OCI-LY1 (cell line): Measurements from ENCODE around the gene SLC9A8.

Source experiments
- H2AFZ ChIP-seq: fragments of 200-600 bp; sonication (generic), shearing (Covaris generic); 2 replicates; pipeline ENCODE4 v1.6.0; 2014; ENCODE audit warnings: antibody characterized with exemption, mild to moderate bottlenecking, low read length
- H3F3A ChIP-seq: fragments of 200-600 bp; sonication (generic), shearing (Covaris generic); 2 replicates; pipeline ENCODE4 v1.6.0; 2014; ENCODE audit warnings: mild to moderate bottlenecking, antibody characterized with exemption, low read length, moderate library complexity; ENCODE audit not compliant: insufficient read depth
- H3K27ac ChIP-seq: fragments of 200-600 bp; sonication (generic); 2 replicates; pipeline ENCODE4 v1.5.1; 2014; ENCODE audit warnings: low read length, mixed run types, mild to moderate bottlenecking, low read depth; ENCODE audit not compliant: poor library complexity, severe bottlenecking
- H3K27me3 ChIP-seq: fragments of 200-600 bp; sonication (generic); 2 replicates; pipeline ENCODE4 v1.6.0; 2014; ENCODE audit warnings: antibody characterized with exemption, mild to moderate bottlenecking, low read length, moderate library complexity; ENCODE audit not compliant: insufficient read depth
- H3K36me3 ChIP-seq: fragments of 200-600 bp; sonication (generic); 2 replicates; pipeline ENCODE4 v1.6.1; 2014; ENCODE audit warnings: mild to moderate bottlenecking, antibody characterized with exemption, low read length, moderate library complexity, mixed read lengths; ENCODE audit not compliant: insufficient read depth
- H3K4me1 ChIP-seq: fragments of 200-600 bp; sonication (generic); 2 replicates; pipeline ENCODE4 v1.5.1; 2014; ENCODE audit warnings: mild to moderate bottlenecking, low read length, moderate library complexity; ENCODE audit not compliant: insufficient read depth, severe bottlenecking
- H3K4me2 ChIP-seq: fragments of 200-600 bp; sonication (generic), shearing (Covaris generic); 2 replicates; pipeline ENCODE4 v1.6.1; 2014; ENCODE audit warnings: low read length
- H3K4me3 ChIP-seq: fragments of 200-600 bp; sonication (generic); 2 replicates; pipeline ENCODE4 v1.5.1; 2014; ENCODE audit warnings: low read length, low read depth, mild to moderate bottlenecking, mixed read lengths; ENCODE audit not compliant: poor library complexity, severe bottlenecking
- H3K79me2 ChIP-seq: fragments of 200-600 bp; shearing (Covaris generic); 2 replicates; pipeline ENCODE4 v1.6.1; 2016; ENCODE audit warnings: mixed run types, low read length, mixed read lengths; ENCODE audit not compliant: insufficient read depth
- H3K9ac ChIP-seq: fragments of 200-600 bp; sonication (generic), shearing (Covaris generic); 2 replicates; pipeline ENCODE4 v1.6.1; 2014; ENCODE audit warnings: mild to moderate bottlenecking, low read length, mixed read lengths
- H3K9me2 ChIP-seq: fragments of 200-600 bp; sonication (generic), shearing (Covaris generic); 2 replicates; pipeline ENCODE4 v1.6.1; 2014; ENCODE audit warnings: low read depth, mild to moderate bottlenecking, low read length, mixed read lengths
- H3K9me3 ChIP-seq: fragments of 200-600 bp; shearing (Covaris generic); 2 replicates; pipeline ENCODE4 v1.6.1; 2014; ENCODE audit warnings: low read length, mixed read lengths
- H4K20me1 ChIP-seq: fragments of 200-600 bp; sonication (generic), shearing (Covaris generic); 2 replicates; pipeline ENCODE4 v1.6.0; 2016; ENCODE audit warnings: mild to moderate bottlenecking, low read length; ENCODE audit not compliant: insufficient read depth
- CTCF ChIP-seq: fragments of 200-600 bp; sonication (generic), shearing (Covaris generic); IDR thresholded peaks from 2 replicates; pipeline ENCODE4 v1.5.1; 2017; ENCODE audit warnings: mild to moderate bottlenecking, antibody characterized with exemption, low read length, moderate library complexity, mixed read lengths
- EZH2 ChIP-seq: fragments of 200-600 bp; sonication (generic), shearing (Covaris generic); IDR thresholded peaks from 2 replicates; pipeline ENCODE4 v1.8.0; 2017; ENCODE audit warnings: borderline replicate concordance, mixed run types, mild to moderate bottlenecking, antibody characterized with exemption, low read length, moderate library complexity, mixed read lengths

SLC9A8 gene

GRCh38 chr20:49915118-49915379, 102.4 kb downstream of the SLC9A8 start:
- no peaks in the 10 kb centered on the region for H3K9me2 ChIP-seq
- peaks cover 24% of the 10 kb centered on the region for H3K4me1 ChIP-seq
- no peak overlapping the region for H3K27ac ChIP-seq
- peaks cover 6% of the 10 kb centered on the region; the same call in 1 of the 2 replicates for H3K36me3 ChIP-seq
- H2AFZ ChIP-seq = no peak overlapping the region
- H3K4me3 ChIP-seq = peak overlapping the region; percentile 67
- no peaks in the 10 kb centered on the region for H3F3A ChIP-seq
- H3K9me3 ChIP-seq = no peaks in the 10 kb centered on the region
- peaks cover 7% of the 10 kb centered on the region; the same call in 1 of the 2 replicates for H3K79me2 ChIP-seq
- H3K27me3 ChIP-seq = no peaks in the 10 kb centered on the region
- H4K20me1 ChIP-seq = no peaks in the 10 kb centered on the region
- H3K9ac ChIP-seq = peak overlapping the region; percentile 64
- H3K4me2 ChIP-seq = peak overlapping the region; percentile 77
- TF ChIP-seq CTCF (peak; percentile 8; the same call in 1 of the 2 replicates), EZH2 (no peak)

- H3K27me3 ChIP-seq = no peaks in the 10 kb centered on the region
- no peaks in the 10 kb centered on the region for H3F3A ChIP-seq
- no peaks in the 10 kb centered on the region for H4K20me1 ChIP-seq
- H3K36me3 ChIP-seq = 0 out of 2 replicates have a peak, but pooled peaks cover under 1% of the 10 kb centered on the region
- no peaks in the 10 kb centered on the region for H3K9me2 ChIP-seq
- H2AFZ ChIP-seq = 0 out of 2 replicates have a peak within 1 kb of the TSS, but pooled peaks have one; percentile 32
- no peaks in the 10 kb centered on the region for H3K9me3 ChIP-seq
- H3K4me1 ChIP-seq = peaks cover 24% of the 10 kb centered on the region
- peak within 1 kb of the TSS; percentile 67 for H3K4me3 ChIP-seq
- peak within 1 kb of the TSS; percentile 64 for H3K9ac ChIP-seq
- peak within 1 kb of the TSS; percentile 77 for H3K4me2 ChIP-seq
- TF ChIP-seq EZH2 (no peak), CTCF (no peak)
- H3K79me2 ChIP-seq = peaks cover 7% of the 10 kb centered on the region; the same call in 1 of the 2 replicates
- peak within 1 kb of the TSS; percentile 89 for H3K27ac ChIP-seq
Observed at GRCh38 chr20:49915380-49916145, 102.9 kb downstream of the SLC9A8 start, which contains the start of gene SPATA2. Gene SPATA2, minus strand, starts transcription at chr20:49915529. Its CDS starts 7,039 bp downstream, at chr20:49908490.

- TF ChIP-seq CTCF (no peak), EZH2 (no peak)
- Histone ChIP-seq H3K27ac (peak overlapping the region; percentile 89), H3K4me3 (peak overlapping the region; percentile 67), H3K4me1 (peaks cover 24% of the 10 kb centered on the region), H4K20me1 (no peaks in the 10 kb centered on the region), H3K36me3 (no peaks in the 10 kb centered on the region), H3K27me3 (no peaks in the 10 kb centered on the region), H3K9me3 (no peaks in the 10 kb centered on the region), H3K4me2 (peak overlapping the region; percentile 77), H3K9ac (peak overlapping the region; percentile 64), H3F3A (no peaks in the 10 kb centered on the region), H3K79me2 (peaks cover 7% of the 10 kb centered on the region; the same call in 1 of the 2 replicates), H3K9me2 (no peaks in the 10 kb centered on the region), H2AFZ (no peak overlapping the region)
Observed at GRCh38 chr20:49916146-49917002, 103.7 kb downstream of the SLC9A8 start.
